WERI-Rb-1 (cell line): ENCODE results near the gene HOXC4.
"Not testable (repeated sequence)": the region's sequence is repeated elsewhere in the genome, so short reads cannot be mapped to it uniquely, and the experiment has no call there.

Experiments used
- DNase-seq: peaks from one replicate; pipeline ENCODE4 v3.0.0-alpha.2; 2020
- H3K27ac ChIP-seq: fragments of 250-450 bp; sonication (Bioruptor Pico); 2 replicates; pipeline ENCODE4 v1.5.1; 2020; ENCODE audit warnings: mild to moderate bottlenecking, moderate library complexity
- H3K27me3 ChIP-seq: fragments of 250-450 bp; sonication (Bioruptor Pico); 2 replicates; pipeline ENCODE4 v1.5.1; 2021; ENCODE audit warnings: mild to moderate bottlenecking, low read depth, moderate library complexity; ENCODE audit not compliant: insufficient read depth, severe bottlenecking
- H3K36me3 ChIP-seq: fragments of 250-450 bp; sonication (Bioruptor Pico); 2 replicates; pipeline ENCODE4 v1.5.1; 2020; ENCODE audit warnings: mild to moderate bottlenecking, moderate library complexity
- H3K4me3 ChIP-seq: 2 replicates; pipeline ENCODE4 v1.5.1; 2011; ENCODE audit warnings: low read depth, mild to moderate bottlenecking, control low read depth, low read length
- H3K9me3 ChIP-seq: fragments of 250-450 bp; sonication (Bioruptor Pico); 2 replicates; pipeline ENCODE4 v1.5.1; 2021; ENCODE audit warnings: mild to moderate bottlenecking, moderate library complexity; ENCODE audit not compliant: severe bottlenecking
- CTCF ChIP-seq: IDR thresholded peaks from 2 replicates; pipeline ENCODE4 v1.5.1; 2011; ENCODE audit warnings: low read depth, mild to moderate bottlenecking, control low read depth, inconsistent platforms, low read length

Gene HOXC4

DNA sequence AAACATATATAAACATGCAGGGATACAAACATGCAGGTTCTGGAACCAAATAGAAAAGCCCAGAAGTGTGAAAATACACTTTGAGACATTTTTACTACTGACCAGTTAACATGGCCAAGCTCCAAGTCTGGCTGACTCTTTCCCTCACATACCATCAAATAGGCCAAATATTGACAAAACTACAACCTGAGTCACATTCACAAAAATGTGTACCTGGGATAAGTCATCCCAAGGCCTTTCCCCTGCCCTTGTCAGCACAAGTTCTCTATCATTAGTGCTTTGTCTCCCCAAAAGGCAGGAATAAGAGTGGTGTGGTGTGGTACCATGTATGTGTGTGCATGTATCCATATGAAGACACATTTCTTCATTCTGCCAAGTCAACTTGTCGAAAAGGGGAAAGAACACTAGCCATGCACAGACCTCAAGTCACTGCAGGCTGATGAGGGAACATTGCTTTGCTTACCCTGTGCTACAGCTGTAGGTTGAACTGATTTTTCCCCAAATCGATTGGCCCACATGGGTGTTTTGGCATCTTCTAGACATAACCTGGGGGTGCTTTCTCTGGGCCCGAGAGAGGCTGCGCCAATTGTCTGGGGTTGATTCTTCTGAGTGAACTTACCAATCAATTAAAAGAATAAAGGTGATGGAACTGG is 14.9 kb downstream of the HOXC4 start:
- Histone ChIP-seq H3K27ac (no peak overlapping the region), H3K27me3 (no peaks in the 10 kb centered on the region), H3K36me3 (no peaks in the 10 kb centered on the region), H3K9me3 (no peaks in the 10 kb centered on the region), H3K4me3 (no peak overlapping the region)
- TF ChIP-seq CTCF, result no peak
- DNase-seq, result no peak

DNA sequence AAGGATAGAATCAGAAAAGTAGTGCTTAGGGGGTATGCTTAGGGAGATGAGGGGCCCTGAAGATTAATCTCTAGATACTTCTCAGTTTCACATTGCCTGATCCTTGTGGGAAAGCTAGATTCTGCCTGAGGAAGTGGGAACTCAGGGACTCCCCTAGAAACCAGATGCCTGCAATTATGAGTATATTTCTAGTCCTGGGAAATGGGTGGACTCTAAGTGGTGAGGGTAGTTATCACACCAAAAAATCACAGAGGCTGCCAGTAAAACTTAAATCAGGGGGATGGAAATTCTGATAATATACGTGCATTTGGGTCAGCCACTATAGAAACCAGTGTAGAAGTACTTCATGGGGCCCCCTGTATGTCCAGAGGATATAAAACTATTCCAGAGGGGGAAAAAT is 18.3 kb downstream of the HOXC4 start:
- Histone ChIP-seq H3K4me3 (no peak overlapping the region), H3K27me3 (no peaks in the 10 kb centered on the region), H3K27ac (no peak overlapping the region), H3K9me3 (no peaks in the 10 kb centered on the region), H3K36me3 (no peaks in the 10 kb centered on the region)
- no peak for TF ChIP-seq CTCF
- no peak for DNase-seq

DNA sequence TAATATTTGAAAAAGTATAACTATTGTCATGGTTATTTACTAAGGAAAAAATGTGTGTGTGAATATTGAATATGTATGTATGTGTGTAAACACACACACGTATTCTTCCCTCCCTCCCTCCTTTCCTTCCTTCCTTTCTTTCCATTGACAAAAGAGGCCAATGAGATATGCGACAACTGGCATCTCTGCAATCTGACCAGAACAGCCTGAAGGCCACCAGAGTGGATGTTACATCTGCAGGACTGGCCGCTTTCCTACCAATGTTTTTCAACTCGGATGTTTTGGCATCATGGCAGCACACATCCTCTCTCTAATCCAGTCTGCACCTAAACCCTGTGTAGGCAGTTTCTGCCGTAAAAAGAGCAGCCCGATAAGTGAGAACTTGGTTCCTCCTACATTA is 20.7 kb downstream of the HOXC4 start:
- Histone ChIP-seq H3K36me3 (no peaks in the 10 kb centered on the region), H3K27ac (no peak overlapping the region)

GRCh38 chr12:54075409-54075808 is 21.8 kb downstream of the HOXC4 start:
- no peaks in the 10 kb centered on the region for H3K9me3 ChIP-seq
- H3K27ac ChIP-seq, result no peak overlapping the region
- H3K27me3 ChIP-seq, result no peaks in the 10 kb centered on the region
- H3K36me3 ChIP-seq, result no peaks in the 10 kb centered on the region
- no peak for DNase-seq
- TF ChIP-seq CTCF, result no peak
- no peak overlapping the region for H3K4me3 ChIP-seq

More for the DNA sequence above, 20.7 kb downstream of the HOXC4 start:
- no peaks in the 10 kb centered on the region for H3K27me3 ChIP-seq
- TF ChIP-seq CTCF, result no peak
- no peak overlapping the region for H3K4me3 ChIP-seq
- H3K9me3 ChIP-seq, result no peaks in the 10 kb centered on the region
- DNase-seq, result no peak

DNA sequence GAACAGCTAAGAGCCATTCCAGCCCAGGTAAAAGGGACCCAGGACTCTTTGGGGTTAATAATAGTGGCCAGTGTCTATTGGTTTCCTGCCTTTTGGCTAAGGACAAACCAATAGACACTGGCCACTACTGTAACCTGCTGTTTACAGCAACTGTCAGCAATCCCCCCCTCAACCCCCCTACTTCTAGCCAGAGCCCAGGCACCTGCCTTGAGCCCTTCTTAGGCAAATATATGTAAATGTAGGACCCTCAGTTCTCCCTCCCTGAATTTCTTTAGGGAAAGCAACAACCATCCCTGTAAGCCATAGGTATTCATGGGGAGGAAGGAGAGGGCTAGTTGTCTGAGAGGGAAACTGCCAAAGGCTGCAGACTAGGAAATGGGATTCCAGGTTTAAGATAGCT is 22.3 kb downstream of the HOXC4 start:
- no peak for DNase-seq
- no peaks in the 10 kb centered on the region for H3K27me3 ChIP-seq
- TF ChIP-seq CTCF, result no peak
- H3K9me3 ChIP-seq, result no peaks in the 10 kb centered on the region
- no peak overlapping the region for H3K27ac ChIP-seq
- no peak overlapping the region for H3K4me3 ChIP-seq
- H3K36me3 ChIP-seq, result no peaks in the 10 kb centered on the region

DNA sequence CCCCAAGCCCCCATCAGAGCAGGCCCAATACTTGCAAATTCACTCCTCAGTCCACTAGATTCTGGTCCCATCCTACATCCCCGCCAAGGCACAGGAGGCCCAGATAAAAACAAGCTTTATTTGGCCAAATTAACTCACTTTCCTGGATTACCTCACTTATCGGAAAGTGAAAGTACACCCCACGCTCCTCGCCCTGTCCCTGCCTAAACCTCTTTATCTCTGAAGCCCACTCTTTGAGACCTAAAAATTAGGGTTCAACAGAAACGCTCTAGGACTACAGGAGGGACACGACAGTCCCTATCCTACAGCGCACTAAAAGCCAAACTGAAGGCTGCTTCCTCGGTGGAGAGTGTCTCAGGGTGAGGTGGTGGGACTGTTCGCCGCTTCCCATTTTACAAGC is 24.2 kb downstream of the HOXC4 start:
- not testable (repeated sequence) for H3K36me3 ChIP-seq, H3K27me3 ChIP-seq, H3K9me3 ChIP-seq, H3K27ac ChIP-seq, DNase-seq, H3K4me3 ChIP-seq

DNA sequence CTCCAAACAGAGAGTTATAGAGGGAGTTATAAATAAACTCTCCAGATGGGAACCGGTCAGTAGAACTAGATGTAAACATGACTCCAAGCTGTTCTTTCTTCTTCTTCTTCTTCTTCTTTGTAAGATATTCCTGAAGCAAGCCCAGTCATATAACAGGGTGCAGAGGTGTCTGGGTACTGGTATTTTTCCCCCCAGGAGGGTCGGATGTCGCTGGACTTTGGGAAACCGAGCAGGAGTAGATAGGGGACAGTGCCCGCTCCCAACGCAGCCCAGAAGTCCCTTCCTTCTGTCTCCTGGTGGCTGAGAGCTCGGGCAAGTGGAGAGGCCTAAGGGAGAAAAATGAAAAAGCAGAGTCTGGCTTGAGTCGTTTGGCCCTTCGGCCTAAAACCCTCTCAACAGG is 25.5 kb downstream of the HOXC4 start:
- not testable (repeated sequence) for H3K4me3 ChIP-seq, H3K36me3 ChIP-seq, DNase-seq, H3K9me3 ChIP-seq, H3K27me3 ChIP-seq
- H3K27ac ChIP-seq, result peak overlapping the region; percentile 40

DNA sequence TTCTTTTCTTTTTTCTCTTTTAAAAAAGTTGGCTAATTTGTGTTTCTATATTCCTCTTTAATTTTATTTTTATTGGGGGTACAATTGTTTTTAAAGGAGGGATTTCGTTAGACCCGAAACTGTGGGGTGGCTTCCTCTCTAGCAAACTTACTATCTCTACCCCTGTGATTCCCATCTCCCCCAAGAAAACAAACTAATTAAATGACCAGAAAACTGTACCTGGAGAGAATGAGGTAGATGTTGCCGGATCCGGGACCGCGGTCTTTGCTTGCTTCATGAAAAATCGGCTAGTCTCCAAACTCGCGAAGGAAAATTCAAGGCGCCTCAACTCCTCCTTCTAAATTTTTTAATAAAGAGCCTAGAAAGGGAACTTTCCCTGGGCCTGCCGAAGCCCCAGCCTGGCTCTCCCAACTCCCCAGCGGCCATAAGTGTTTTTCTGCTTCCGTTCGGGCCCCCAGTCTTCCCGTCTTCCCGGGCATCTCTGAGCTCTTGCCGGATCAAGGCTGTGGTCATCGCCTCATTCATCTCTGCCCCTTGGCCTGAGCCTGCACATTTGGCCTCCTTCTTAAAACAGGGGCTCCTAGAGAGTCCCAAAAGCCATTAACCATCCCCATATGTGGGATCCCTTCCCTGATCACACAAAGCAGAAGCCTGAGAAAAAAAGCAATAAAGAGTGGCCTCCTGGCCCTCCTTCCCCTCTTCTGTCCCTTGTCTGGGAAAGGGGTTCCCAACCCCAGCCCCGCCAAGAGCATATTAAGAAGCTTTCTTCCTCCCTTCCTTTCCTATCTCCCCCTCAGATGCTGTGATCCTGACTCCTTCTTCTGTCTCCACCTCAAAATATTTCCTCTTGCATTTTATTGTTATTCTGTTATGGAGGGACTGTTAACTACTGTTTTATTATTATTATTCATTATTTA is 26.6 kb downstream of the HOXC4 start:
- not testable (repeated sequence) for H3K36me3 ChIP-seq, H3K4me3 ChIP-seq, H3K27me3 ChIP-seq, H3K9me3 ChIP-seq, DNase-seq
- peak overlapping the region; percentile 82 for H3K27ac ChIP-seq

GRCh38 chr12:54081053-54081514 is 27.4 kb downstream of the HOXC4 start:
- H3K9me3 ChIP-seq, DNase-seq, H3K27me3 ChIP-seq, H3K36me3 ChIP-seq: not testable (repeated sequence)
- Histone ChIP-seq H3K4me3 (peak overlapping the region; percentile 14), H3K27ac (peak overlapping the region; percentile 82)
